K562 treated with DMSO at 1 percent for 12 hours (cell line): ENCODE results near the gene CDK5. TPM values are rescaled to one million over a fixed set of nuclear protein-coding genes. Genes with fewer than 3 reads are reported as not detected.

Experiments
- total RNA-seq: library from RNA; unstranded; fragments of 300-600 nt; gene quantifications from 2 replicates; pipeline ENCODE4 v1.2.3, GENCODE V29; 2022; ENCODE audit not compliant: insufficient read depth

The CDK5 gene
- 40.9 and 43.0 TPM in 2 replicates for total RNA-seq

DNA sequence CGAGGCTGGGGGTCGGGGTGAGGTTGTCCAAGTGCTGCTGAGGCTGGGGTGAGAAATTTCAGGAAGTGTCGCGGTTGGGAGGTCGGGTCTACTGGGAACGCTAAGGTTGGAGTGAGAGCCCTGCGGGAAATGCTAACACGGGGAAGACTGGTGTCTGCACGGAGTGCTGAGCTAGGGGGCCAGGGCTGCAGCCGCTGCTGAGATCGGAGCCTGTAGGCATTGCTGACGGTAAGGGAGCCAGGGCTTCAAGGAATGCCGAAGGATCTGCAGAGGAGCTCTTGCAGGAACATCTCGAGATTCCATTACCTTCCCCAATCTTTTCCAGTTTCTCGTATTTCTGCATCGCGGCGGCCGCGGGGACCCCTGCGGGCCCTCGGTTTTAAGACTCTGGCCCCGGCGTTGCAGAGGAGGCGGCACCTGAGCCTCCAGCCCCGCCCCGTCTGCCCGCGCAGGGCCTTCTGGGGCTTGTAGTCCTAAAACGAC, at the start of gene CDK5:
Gene CDK5 (minus strand): TSS at position 392 of the 483 bp plus-strand sequence. CDS start 49 bp downstream, at position 343.

DNA sequence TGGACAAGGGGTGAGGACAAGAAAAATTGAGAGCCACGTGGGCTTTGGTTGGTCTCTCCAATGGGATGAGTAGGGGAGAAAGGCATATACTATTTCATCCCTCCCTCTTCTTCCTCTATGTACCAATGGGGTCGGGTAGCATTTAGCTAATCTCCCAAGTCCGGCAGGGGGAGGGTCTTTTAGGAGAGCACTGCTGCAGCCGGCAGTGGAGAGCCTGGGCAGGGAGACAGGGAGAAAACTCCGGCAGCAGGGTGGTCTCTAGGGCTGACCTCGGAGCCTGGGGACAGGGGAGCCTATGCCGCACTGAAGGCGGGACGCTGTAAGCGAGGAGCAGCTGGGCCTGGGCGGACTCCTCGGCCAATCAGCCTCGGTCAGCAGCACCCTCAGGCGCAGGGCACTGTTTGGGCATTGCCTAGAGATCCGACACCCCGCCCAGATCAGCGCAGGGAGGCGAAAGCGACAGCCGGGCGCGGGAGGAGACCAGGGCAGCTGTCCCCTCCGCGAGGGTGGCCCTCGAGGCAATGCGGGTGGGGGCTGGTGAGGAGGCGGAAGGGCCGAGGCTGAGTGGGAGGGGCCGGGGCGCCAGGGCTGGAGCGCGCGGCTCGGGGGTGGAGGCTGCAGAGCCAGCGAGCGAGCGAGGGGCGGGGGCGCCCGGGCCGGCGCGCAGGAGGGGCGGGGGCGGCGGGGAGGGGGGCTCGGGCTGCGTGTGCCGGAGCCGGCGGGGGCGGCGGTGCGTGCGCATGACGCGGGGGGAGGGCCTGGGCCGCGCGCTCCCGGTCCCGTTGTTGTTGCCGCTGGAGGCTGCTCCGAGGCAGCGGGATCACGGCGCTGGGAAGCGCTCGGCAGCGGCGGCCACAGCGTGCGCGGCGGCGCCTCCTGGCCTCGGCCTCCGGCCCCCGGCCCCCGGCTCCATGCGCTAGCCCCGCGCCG, 28.3 kb upstream of the CDK5 start, which contains the start of gene AGAP3:
Gene AGAP3 (plus strand): TSS at position 785 of the 930 bp plus-strand sequence. CDS start 267 bp downstream, outside the sequence.

DNA sequence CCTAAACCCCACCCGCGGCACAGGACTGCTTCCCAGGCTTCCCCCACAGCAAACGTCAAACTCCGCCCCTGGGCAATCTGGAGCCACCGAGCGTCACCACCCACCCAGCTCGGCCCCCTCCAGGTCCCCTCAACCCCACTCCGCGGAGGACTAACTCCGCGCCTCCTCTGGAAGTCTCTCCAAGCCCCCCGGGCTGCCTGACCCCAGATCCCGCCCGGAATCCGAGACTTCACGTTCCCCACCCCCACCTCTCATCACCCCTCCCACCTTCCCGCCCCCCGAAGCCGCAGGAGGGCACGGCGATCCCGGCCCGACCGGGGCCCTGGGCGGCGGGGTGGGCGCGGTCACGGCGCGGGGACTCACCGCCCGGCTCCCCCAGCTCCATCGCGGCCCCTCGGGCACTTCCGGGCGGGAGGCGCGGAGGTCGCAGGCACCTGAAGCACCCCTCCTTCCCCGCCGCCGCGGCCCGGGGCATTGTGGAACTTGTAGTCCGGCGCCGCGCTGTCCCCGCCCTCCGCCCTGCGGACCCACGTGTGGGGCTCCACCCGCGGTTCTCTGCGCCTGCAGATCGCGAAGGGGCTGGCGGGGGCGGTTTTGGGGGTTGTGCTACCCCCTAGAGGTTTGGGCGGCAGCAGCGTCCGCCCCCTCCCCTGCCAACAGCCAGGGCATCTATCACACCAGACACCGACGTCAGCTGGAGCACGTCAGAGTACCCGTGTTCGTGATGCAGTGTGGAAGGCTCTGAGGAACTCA, 25.6 kb upstream of the CDK5 start, which contains the start of gene TMUB1:
Gene TMUB1 (minus strand): TSS at position 423 of the 753 bp plus-strand sequence. CDS start 930 bp downstream, outside the sequence.

DNA sequence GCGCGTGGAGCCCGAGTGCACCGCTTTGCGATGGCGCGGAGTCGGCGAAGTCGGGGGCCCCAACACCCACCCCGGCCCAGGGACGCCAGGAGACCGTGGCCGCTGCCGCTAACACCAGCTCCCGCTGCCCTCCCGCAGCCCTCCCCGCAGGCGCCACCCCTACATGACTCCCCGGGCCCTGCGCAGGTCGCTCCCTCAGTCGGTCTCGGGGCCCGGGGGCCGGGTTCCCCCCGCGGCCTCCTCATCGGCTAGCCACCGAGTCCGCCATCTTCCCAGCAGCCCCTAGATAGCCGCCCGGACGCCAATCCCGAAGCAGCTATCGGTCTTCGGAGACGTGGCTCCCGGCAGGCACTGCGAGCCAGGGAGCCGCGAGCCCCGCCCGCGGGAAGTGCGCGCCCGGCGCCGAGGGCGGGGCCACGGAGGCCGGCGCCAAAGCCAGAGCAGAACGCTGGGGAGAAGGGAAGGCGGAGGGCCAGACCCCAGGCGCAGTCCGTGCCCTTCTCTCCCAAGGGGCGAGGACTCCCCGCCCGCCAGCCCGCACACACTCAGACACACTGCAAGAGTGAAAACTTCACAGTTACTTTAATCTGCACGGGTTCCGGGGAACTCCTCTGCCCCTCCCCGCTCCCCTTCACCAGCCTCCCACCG, 22.9 kb upstream of the CDK5 start, which contains the start of gene FASTK:
Gene FASTK (minus strand): TSS at position 288 of the 648 bp plus-strand sequence. CDS start 43 bp downstream, at position 245.

DNA sequence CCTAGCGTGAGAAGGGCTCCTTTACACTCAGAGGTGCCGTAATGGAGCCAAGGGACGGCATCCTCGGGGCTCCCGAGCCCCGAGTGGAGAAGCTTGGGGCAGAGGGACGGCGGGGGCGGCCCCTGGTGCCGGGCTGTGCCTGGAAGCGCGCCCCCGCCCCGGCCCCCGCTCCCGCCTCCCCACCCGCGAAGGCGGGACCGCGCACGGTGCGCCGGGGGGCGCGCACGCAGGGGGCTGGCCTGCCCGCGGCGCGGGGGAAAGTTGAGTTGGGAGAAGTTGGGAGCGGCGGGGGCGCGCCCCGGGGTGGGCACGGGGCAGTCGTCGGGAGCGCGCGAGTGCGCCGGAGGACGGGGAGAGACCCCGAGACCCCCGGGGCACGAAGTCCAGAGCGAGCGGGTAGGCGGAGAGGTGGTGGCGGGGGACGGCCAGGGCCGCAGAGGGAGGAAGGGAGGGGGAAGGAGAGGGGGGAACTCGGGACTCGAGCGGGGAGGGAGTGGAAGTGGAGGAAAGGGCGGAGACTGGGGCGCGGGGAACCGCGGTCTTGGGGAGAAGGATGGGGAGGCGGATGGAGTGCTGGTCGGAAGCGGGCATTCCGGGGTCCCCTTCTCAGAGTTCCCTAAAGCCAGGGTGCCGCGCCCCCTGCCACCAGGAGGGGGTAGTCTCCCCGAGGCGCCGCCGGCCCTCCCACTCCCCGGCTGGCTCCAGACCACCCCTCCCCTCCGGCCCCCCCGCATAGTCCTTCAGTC, 1.8 kb upstream of the CDK5 start, which contains the start of gene SLC4A2:
Gene SLC4A2 (plus strand): TSS at position 223 of the 746 bp plus-strand sequence. CDS start 2,399 bp downstream, outside the sequence.

DNA sequence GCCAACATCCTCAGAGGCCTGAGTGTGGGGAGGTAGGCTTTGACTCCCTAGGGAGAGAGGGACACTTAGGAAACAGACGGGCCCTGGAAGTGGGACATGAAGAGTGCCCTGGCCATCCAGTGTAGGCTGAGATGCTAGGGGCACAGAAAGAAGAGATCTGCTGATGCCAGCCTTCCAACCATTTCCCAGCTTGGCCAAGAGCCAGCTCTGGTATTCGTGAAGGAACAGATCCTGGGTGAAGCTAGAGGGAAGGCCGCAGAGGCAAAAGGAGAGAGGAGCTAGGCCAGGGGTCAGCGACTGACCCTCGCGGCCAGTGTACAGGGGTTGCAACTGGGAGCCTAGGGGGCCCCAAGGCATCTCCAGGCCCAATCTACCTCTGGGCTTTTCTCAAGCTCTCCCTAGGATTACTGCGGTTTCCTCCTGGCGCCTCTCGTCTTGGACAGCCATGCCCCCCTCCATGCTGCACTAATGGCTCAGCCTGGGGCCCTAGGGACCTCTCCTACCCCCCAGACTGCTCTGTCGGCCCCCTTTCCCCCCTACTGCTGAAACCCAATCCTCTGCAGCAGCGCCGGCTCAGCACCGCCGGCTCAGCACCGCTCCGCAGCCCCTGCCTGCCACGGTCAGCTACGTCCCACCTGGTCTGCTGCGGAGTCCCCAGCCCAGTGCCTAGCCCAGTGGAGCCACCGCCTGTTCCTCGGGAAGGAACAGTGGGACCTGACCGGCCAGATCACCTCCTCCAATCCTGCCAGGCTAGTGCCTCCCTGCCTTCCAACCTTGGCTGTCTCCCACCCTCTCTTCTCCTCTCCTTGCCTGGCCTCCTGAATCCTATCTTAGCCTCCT, 9.5 kb downstream of the CDK5 start, which contains the start of gene ASIC3:
Gene ASIC3 (plus strand): TSS at position 556 of the 840 bp plus-strand sequence. CDS start 355 bp downstream, outside the sequence.

DNA sequence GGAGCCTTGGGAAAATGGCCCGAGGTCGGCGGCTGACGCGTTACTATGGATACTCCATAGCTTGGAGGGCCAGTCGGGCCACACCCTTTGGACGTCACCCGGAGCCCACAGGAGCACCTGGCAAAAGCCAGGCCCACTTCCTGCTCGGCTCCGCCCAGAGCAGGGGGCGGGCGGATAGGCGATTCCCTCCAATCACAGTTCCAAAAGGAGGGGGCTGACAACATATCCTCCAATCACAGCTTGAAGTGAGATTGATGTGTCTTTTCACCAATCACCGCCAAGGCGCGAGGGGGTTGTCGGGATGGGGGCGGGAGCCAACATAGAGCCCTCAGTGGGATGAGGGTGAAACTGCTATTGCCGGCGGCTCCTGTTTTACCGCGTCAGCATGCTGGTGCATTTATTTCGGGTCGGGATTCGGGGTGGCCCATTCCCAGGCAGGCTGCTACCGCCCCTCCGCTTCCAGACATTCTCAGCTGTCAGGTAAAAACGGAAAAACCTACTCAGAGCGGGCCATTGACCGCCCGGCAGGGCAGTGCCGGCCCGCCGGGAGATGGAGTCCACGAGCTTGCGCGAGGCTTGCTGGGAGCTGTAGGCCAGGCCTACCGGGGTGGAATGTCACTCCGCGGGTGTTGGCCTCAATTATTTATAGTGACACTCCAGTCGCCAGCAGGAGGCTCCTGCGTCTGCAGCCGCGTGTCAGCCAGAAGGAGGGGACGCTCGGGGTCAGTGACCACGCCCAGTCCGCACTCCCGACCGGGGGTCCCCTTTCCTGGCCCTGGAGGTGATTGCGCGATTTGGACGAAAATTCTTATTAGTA, 29.4 kb downstream of the CDK5 start, which contains the start of gene ABCB8:
Gene ABCB8 (plus strand): TSS at position 320 of the 817 bp plus-strand sequence. CDS start 66 bp downstream, at position 386.

DNA sequence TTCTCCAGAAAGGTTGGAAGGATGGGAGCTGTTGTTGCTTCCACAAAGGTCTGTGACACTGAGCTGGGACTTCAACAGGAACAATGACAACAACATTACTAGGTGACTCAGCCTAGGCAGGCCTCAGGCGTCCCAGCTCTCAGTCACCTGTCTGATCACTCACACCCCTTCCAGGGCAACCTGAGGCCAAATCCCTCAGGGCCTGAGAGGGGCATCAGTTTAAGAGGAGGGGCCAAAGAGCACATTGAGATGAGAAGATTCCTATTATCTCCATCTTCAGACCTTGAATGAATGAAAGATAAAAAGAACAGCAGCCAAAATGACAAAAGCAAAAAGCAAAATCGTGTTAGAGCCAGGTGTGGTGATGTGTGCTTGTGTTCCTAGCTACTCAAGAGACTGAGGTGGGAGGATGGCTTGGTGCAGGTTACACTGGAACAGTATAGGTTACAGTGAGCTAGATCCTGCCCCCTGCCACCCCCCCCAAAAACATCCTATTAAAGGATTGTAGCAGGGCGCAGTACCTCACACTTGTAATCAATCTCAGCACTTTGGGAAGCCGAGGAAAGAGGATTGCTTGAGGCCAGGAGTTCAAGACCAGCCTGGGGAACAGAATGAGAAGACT, 33.2 kb downstream of the CDK5 start, which contains the start of gene ATG9B:
Gene ATG9B (minus strand): TSS at position 60 of the 622 bp plus-strand sequence. CDS start 71 bp downstream, outside the sequence.

Other genes starting within 250 kb of the CDK5 start
- not detected in 2 replicates for gene AOC1, start 205.4 kb downstream of the CDK5 start, total RNA-seq
- gene KCNH2, start 79.6 kb downstream of the CDK5 start, total RNA-seq: 76.1 and 114 TPM in 2 replicates
- gene NOS3, start 66.9 kb downstream of the CDK5 start, total RNA-seq: 40.1 and 40.4 TPM in 2 replicates
- gene ATG9B, start 33.4 kb downstream of the CDK5 start, total RNA-seq: 5.7 TPM in 1 of 2 replicates, not detected in the other
- 25.8 and 40.2 TPM in 2 replicates for gene ABCB8, start 29.4 kb downstream of the CDK5 start, total RNA-seq
- 8.5 and 14.4 TPM in 2 replicates for gene ASIC3, start 9.4 kb downstream of the CDK5 start, total RNA-seq
- gene SLC4A2, start 1.7 kb upstream of the CDK5 start, total RNA-seq: 255 and 273 TPM in 2 replicates
- gene FASTK, start 22.9 kb upstream of the CDK5 start, total RNA-seq: 127 and 144 TPM in 2 replicates
- 239 and 324 TPM in 2 replicates for gene TMUB1, start 25.6 kb upstream of the CDK5 start, total RNA-seq
- gene AGAP3, start 28.6 kb upstream of the CDK5 start, total RNA-seq: 73.3 and 103 TPM in 2 replicates
- not detected in 2 replicates for gene GBX1, start 109.8 kb upstream of the CDK5 start, total RNA-seq
- gene ASB10, start 129.4 kb upstream of the CDK5 start, total RNA-seq: not detected in 2 replicates
- gene H2BK1, start 152.6 kb upstream of the CDK5 start, total RNA-seq: not detected in 2 replicates
- gene ABCF2, start 169.3 kb upstream of the CDK5 start, total RNA-seq: 30.6 and 56.6 TPM in 2 replicates
- 52.2 and 73.3 TPM in 2 replicates for gene CHPF2, start 174.6 kb upstream of the CDK5 start, total RNA-seq
- gene SMARCD3, start 190.8 kb upstream of the CDK5 start, total RNA-seq: 2.6 and 8.6 TPM in 2 replicates